CD4-positive, alpha-beta T cell treated with Interleukin-2 at 100 ng/mL for 4 hours (primary cell): ENCODE results near the gene PMFBP1.
A peak's percentile ranks its signal among the peaks of the same experiment; 100 is the strongest.
"Not testable (repeated sequence)": the region's sequence is repeated elsewhere in the genome, so short reads cannot be mapped to it uniquely, and the experiment has no call there.

ENCODE experiments used
- DNase-seq: peaks from one replicate; pipeline ENCODE4 v3.0.0-alpha.2; 2020; ENCODE audit warnings: low spot score

The PMFBP1 gene

DNA sequence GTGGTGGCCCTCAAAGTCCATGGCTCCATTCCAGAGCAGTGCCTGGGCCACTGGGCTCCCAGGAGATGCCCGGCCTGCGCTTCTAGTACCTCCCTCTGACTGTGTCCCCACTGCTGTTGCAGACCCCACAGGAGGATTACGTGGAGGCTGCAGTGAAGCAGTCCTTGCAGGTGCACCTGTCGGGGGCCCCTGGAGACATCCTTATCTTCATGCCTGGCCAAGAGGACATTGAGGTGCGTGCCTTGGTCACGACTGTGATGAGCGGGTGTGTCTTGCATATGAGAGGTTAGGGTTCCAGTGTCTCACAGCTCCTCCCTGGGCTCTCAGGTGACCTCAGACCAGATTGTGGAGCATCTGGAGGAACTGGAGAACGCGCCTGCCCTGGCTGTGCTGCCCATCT is 67.0 kb downstream of the PMFBP1 start:
- DNase-seq, result no peak

DNA sequence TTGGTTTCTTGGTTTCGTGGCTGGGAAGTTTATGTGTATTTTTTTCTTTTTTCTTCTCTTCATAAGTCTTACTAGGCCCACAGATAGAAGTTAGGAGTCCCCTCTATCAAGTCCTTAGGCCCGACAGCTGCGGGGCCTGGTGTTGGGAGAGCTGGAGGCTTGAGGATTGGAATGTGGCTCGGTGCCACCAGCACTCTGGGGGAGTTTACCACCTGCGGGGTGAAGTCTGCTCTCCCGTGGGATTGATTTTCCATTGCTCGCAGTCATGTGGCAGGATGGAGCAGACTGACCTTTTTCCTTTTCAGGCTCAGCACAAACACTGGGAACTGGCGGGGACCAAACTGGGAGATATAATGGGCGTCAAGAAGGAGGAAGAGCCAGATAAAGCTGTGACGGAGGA is 70.8 kb downstream of the PMFBP1 start:
- no peak for DNase-seq

DNA sequence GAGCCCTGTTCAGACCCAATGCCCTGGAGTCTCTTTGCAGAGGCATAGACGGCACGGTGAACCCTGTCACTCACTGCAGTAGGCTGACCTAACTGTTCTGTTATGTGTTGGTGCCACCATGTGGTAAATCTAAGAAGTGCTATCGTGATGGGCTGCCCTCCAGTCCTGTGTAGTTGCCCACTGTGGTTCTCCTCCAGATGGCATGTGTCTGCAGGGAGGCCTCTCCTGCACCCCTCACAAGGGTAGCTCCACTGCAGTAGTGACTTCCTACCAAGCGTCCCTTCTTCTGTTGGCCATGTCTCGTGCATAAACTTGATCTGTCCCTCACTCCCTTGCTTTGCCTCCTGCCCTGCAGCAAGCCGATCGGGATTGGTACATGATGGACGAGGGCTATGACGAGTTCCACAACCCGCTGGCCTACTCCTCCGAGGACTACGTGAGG is 72.6 kb downstream of the PMFBP1 start:
- peak; percentile 44 for DNase-seq

DNA sequence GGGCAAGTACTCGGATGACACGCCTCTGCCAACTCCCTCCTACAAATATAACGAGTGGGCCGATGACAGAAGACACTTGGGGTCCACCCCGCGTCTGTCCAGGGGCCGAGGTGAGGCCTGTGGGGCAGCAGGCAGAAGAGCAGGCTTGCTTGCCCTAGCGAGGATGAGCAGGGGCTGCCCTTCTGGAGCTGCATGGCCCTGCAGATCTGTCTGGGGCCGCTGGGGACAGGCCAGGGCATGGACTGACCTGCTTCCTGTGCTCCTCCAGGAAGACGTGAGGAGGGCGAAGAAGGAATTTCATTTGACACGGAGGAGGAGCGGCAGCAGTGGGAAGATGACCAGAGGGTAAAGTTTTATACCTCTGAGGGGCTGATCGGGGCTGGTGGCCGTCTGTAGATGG is 73.0 kb downstream of the PMFBP1 start:
- DNase-seq, result no peak

- no peak for DNase-seq
Observed at GRCh38 chr16:72094266-72094610, 77.7 kb downstream of the PMFBP1 start.

GRCh38 chr16:72093448-72094265 is 78.3 kb downstream of the PMFBP1 start, which contains the start of the genes DHX38 and TXNL4B:
Gene DHX38, plus strand, starts transcription at chr16:72093847. Its CDS starts 2,311 bp downstream, at chr16:72096158.
Gene TXNL4B, minus strand, starts transcription at chr16:72093620. Its CDS starts 2,871 bp downstream, at chr16:72090749.
- peak; percentile 97 for DNase-seq

GRCh38 chr16:72092832-72093447 is 79.0 kb downstream of the PMFBP1 start:
- DNase-seq, result no peak

GRCh38 chr16:72091217-72091616 is 80.7 kb downstream of the PMFBP1 start:
- no peak for DNase-seq

GRCh38 chr16:72085002-72085401 is 87.0 kb downstream of the PMFBP1 start:
- no peak for DNase-seq

DNA sequence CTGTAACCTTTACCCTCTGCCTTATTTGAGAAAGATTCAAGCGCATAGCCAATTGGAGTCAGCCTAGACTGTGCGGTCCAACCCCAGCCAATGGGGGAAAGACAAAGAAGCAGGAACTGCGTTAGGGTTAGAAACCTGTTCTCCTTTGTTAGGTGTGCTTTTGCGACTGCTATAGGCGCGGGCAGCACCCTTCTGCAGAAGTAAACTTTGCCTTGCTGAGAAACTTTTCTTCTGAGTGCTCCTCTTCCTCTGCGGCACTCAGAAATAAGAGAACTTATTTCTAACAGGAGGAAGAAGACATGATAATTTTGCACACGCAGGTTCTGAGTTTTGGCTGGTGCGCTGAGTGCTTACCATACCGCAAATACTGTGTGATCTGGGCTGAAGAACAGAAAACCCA is 87.5 kb downstream of the PMFBP1 start:
- DNase-seq, result no peak

- no peak for DNase-seq
Observed at GRCh38 chr16:72083778-72084404, 88.1 kb downstream of the PMFBP1 start.

DNA sequence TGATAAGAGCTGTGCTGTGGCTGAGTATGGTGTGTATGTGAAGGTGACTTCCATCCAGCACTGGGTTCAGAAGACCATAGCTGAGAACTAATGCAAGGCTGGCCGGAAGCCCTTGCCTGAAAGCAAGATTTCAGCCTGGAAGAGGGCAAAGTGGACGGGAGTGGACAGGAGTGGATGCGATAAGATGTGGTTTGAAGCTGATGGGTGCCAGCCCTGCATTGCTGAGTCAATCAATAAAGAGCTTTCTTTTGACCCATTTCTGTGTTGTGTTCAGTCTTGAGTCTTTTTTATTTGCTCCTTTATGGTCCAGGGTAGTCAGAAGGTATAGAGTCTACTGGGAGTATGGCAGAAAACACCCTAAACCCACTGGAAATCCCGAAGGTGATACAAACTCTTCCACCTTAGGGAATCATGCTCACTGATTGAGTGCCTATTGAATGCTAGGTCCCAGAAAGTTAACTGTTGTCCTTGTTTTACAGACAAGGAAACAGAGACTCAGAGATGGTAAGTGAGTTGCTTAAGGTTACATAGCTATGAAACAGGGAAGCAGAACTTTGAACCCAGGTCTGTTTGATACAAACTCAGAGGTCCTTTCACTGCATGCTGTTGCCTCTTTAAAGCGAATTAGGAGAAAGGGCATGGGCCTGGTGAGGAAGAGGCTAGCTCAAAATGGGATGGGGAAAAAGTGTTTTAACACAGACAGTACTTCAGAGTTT is 94.8 kb downstream of the PMFBP1 start:
- DNase-seq, result not testable (repeated sequence)

GRCh38 chr16:72075067-72075466 is 96.9 kb downstream of the PMFBP1 start:
- not testable (repeated sequence) for DNase-seq

DNA sequence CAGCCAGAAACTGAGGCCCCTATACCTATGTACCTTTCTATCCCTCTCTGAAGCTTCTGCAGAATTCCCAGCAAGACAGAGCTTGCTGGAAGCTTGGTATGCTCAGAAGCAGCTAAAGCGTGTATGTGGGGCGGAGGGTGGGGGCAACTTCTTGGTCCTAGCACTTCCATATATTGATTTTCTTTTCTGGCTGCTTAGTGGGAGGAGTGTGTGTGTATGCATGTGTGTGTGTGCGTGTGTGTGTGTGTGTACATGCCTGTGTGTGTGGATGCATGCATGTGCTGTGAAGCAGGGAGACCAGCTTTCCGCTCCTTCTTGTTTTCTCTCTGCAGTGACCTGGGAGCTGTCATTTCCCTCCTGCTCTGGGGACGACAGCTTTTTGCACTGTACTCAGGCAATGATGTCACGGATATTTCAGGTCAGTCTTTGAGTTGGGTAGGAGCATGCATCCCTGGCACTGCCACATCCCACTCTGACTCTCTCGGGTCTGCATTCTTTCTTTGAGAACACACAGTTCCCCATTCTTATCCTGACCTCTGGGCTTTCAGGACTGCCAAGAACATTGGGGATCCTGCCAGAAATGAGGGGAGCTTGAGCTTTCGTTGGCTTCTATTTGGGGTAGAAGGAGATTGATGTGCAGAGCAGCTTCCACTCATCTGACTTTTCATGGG is 98.3 kb downstream of the PMFBP1 start:
- DNase-seq, result no peak

DNA sequence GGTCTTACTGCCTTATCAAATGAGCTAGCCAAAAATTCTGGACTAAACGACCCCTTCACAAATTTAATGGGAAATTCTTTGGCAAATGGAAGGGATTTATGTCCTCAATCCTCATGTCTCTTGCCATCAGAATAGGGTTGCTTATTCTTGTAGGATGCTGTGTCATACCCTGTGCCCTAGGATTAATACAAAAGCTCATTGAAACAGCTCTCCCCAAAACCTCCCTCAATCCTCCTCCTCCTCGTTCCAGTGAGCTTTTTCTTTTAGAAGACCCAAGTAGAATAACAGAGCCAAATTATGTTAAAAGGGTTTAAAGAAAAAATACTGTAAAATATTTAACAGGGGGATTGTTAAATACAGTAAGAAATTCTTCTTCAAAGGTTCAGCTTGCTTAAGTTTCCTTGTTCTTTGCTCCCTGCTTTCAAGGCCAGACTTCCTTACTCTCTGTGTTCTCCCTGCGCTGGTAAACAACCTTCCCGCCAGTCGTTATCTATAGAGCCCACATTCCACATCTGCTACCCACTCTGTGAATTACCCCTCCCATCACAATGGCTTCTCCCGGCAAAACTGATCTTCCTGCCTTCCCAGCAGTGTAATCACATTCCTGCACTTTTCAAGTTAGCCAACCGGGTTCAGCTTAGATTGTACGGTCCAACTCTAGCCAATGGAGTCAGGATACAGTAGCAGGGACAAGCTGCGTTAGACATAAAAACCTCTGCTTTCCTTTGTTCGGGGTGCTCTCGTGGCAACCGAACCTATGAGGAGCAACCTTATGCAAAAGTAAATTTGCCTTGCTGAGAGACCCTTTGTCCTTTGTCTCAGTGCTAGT is 99.2 kb downstream of the PMFBP1 start:
- no peak for DNase-seq
